ENCODE measurements around the gene KCNMA1.

The KCNMA1 gene

GRCh38 chr10:77511498-77512218 lies 126.0 kb downstream of the KCNMA1 start:
- no peak for DNase-seq (ENCODE audit: low read depth in 1 of 2, low spot score in 1 of 2)

- no peak for DNase-seq (ENCODE audit: low read depth in 1 of 2, low spot score in 1 of 2)
Measured at GRCh38 chr10:77510695-77511094, 126.9 kb downstream of the KCNMA1 start.

DNA sequence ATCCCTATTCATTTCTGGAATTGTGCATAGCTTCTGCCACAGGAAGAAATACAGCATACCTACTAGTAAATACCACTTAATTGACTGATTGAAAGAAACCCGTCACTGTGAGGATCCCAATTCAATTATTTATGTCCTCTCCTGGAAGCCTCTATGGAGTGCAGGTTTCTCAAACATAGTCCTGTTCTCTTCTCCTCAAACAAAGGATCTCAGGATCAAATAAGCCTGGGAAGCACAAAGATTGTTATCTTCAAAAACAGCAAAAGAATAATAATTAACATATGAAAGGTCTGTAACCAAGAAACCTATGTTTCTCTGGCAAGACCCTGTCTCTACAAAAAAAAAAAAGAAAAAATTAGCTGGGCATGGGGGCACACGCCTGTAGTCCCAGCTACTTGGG lies 127.3 kb downstream of the KCNMA1 start:
- DNase-seq (ENCODE audit: low read depth in 1 of 2, low spot score in 1 of 2) = no peak

DNA sequence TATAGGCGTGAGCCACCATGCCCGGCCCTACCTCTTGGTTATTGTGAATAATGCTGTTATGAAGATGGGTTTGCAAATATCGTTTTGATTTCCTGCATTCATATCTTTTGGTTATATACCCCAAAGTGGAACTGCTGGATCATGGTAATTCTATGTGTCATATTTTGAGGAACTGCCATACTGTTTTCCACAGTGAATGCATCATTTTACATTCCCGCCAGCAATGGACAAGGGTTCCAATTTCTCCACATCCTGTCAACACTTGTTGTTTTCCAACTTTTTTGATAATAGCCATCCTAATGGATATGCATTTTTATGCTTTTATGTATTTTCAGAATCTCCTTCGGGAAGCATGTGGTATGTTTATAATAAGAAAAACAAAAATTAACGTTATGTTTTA lies 128.2 kb downstream of the KCNMA1 start:
- no peak for DNase-seq (ENCODE audit: low read depth in 1 of 2, low spot score in 1 of 2)

DNA sequence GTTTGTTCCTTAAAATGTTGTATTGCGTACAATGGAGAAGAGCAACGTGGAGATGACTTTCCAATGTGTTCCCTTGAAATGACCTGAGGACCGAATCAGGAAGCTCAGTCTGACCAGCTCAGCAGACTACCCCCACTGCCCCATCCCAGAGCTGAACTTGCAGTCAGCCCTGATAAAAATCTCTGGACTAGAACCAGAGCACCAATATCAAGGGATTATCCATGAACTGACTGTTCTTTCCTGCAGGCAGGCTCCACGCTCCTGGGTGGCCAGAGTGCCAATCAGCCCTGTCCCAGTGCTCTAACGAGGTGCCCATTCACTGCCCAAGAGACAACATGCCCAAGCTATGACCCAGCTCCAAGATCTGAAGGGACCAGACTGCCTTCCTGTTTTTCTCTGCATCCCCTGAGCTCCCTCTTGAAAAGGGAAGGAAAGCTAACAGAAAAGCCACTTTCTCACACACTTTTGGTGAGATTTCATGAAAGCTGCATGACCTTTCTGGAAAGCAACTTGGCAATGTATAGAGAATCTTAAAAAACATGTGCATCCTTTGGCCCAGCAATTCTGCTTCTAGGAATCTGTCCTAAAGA lies 130.2 kb downstream of the KCNMA1 start:
- DNase-seq (ENCODE audit: low read depth in 1 of 2, low spot score in 1 of 2) = no peak

- DNase-seq (ENCODE audit: low read depth in 1 of 2, low spot score in 1 of 2) = no peak
Measured at GRCh38 chr10:77506517-77507200, 130.9 kb downstream of the KCNMA1 start.

DNA sequence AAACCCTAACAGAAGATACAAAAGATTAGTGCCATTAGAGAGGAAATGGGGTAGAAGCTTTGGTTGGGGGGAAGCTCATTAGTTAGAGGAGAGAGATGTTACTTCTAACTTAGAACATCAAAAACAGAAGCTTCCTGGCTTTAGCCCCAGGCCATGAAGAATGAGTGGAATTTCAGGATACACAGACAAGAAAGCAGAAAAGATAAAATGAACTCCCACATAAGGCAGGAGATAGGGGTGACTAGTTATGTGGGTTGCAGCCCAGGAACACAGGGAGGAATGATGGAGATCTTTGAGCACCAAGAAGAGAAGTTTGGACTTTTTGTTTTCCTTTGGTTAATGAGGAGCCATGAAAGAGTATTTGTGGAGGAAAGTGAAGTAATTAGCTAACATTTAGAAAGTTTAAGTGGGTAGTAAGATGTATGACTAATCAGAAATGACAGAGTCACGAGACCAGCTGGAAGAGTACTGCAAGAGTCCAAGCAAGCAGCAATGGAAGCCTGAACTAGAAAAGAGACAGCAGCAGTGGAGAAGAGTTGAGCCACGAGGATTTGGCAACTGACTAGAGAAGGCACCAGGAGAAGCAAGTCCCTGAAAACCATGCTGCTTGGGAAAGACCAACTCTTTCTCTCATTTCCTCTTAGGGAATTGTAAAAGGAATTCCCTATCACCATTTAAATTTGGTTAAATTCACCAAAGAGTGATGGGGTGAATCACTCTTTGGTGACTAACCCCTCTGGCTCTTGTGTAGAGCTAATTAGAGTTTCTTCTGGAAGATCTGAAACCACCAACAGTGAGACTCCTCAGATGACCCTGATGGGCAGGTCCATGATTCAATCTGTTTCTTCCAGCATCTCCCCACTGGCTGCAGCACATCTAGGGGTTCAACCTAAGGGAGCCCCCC lies 131.9 kb downstream of the KCNMA1 start:
- no peak for DNase-seq (ENCODE audit: low read depth in 1 of 2, low spot score in 1 of 2)

- no peak for DNase-seq (ENCODE audit: low read depth in 1 of 2, low spot score in 1 of 2)
Measured at GRCh38 chr10:77504873-77505257, 132.7 kb downstream of the KCNMA1 start.

GRCh38 chr10:77504196-77504872 lies 133.3 kb downstream of the KCNMA1 start:
- DNase-seq (ENCODE audit: low read depth in 1 of 2, low spot score in 1 of 2) = no peak

GRCh38 chr10:77501846-77502261 lies 135.8 kb downstream of the KCNMA1 start:
- DNase-seq (ENCODE audit: low read depth in 1 of 2, low spot score in 1 of 2) = no peak

DNA sequence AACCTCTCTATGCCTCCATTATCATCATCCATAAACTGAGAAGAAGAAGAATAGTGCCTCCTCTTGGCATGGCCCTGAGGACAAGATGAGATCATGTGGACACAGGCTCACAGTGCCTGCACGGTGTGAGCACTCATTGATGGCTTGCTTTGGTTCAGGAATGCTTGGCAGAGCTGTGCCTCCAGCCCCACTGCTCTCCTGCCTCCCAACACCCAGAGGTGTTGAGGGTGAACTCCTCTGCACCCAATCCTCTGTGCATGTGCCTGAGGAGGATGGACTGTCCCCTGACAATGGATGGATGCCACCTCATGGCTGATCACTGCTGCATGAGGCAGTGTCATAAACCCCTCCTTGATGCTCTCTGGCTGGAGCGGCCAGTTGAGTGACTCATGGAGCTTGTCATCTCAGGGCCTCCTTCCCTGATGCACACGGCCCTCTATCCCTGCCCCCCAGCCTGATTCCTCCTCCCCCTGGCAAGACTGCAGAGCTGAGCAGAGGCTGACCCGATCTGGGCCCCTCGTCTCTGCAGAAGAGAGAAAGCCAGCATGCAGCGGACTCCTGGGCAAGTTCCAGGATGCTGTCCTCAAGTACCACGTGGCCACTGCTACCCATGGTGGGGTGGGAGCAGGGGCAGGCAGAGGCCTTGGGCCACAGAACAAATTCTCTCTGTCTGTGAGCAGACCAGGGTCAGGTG lies 136.3 kb downstream of the KCNMA1 start:
- DNase-seq (ENCODE audit: low read depth in 1 of 2, low spot score in 1 of 2) = no peak

DNA sequence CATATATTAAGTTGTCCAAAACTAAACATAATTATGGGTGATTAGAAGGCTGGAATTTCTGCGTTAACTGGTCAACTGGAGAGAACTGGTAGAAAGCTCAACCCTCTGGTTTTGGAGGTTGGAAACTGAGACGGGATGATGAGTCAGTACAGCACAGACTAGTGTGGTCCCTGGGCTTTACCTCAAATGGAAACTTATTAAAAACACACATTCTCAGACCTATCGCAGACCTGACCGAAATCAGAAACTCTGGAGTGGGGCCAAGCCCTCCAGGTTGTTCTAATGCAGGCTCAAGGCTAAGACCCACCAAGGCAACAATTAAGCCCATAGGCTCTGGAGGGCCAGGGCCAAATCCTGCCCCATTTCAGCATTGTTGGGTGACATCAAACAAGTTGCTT lies 136.9 kb downstream of the KCNMA1 start:
- DNase-seq (ENCODE audit: low read depth in 1 of 2, low spot score in 1 of 2) = no peak

GRCh38 chr10:77498829-77499228 lies 138.8 kb downstream of the KCNMA1 start:
- no peak for DNase-seq (ENCODE audit: low read depth in 1 of 2, low spot score in 1 of 2)

GRCh38 chr10:77498210-77498609 lies 139.4 kb downstream of the KCNMA1 start:
- no peak for DNase-seq (ENCODE audit: low read depth in 1 of 2, low spot score in 1 of 2)

DNA sequence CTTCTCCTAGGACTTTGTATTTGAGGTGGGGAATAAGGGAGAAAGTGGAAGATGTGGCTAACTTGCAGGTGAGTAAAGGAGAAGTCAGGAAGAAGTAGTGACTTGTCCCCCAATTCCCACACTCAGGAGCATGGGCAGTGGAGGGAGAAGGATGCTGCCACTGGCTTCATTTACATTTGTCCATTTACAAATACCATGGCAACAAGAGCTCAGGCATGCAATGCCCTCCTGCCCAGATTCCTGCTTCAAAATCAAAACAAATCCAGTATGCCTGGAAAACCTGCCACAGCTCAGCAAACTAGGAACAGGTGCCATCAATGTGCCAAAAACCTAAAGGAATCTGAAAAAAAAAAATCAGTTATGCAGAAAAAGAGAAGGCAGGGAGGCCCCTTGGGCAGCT lies 139.9 kb downstream of the KCNMA1 start:
- no peak for DNase-seq (ENCODE audit: low read depth in 1 of 2, low spot score in 1 of 2)

GRCh38 chr10:77496941-77497420 lies 140.6 kb downstream of the KCNMA1 start:
- DNase-seq (ENCODE audit: low read depth in 1 of 2, low spot score in 1 of 2) = no peak

GRCh38 chr10:77494756-77495541 lies 142.7 kb downstream of the KCNMA1 start:
- no peak for DNase-seq (ENCODE audit: low read depth in 1 of 2, low spot score in 1 of 2)

DNA sequence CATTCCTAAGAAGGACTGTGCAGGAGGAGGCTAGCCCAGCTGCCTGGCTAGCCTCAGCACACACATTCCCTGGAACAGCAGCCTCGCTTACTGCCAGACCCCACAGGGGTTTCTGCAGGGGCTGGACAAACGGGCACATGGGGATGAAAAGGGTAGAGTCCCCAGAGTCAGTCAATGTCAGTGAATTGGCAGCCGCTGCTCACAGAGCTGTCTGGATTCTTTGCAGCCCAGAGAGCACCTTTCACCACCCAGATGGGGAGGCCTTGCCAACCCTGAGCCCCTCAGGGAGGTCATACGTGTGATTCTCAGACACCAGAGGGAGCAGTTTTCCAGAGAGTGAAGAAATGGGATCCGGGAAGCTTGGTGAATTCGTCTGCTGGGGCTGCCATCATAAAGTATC lies 143.3 kb downstream of the KCNMA1 start:
- DNase-seq (ENCODE audit: low read depth in 1 of 2, low spot score in 1 of 2) = no peak

DNA sequence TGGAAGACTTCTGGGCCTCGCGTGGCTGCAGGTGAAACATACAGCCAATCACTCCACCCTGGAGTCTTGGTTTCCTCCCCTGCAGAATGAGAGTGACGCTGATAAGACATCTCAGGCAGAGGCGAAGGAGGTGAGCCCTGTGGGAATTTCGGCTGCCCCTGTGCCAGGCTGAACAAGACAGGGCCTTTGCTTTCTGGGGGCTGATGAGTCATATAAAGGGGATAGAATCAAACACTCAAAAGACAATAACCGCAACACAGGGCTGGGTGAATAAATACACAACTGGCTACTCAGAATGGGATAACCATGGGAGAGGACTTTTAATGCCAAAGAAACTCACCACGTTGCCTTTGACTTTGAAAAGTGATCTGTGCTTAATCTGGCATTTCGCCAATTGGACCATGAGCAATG lies 143.8 kb downstream of the KCNMA1 start:
- DNase-seq (ENCODE audit: low read depth in 1 of 2, low spot score in 1 of 2) = no peak

Data from activated T-helper 1 cell treated with anti-CD3 and anti-CD28 coated beads, Interleukin-2, amount 50 U/mL, for 16 hours (primary cell).